Measurements from ENCODE around the gene TNRC6B. TPM values are rescaled to one million over a fixed set of nuclear protein-coding genes. Genes with fewer than 3 reads are reported as not detected.
"Not testable (repeated sequence)": the region's sequence is repeated elsewhere in the genome, so short reads cannot be mapped to it uniquely, and the experiment has no call there.

The TNRC6B gene
- total RNA-seq, 2 donors from 2014 or later, result 128 to 140 TPM

- Mint-ChIP-seq H3K27ac (peak overlapping the region; percentile 45), H3K36me3 (ENCODE audit: low read depth) (peaks cover 15% of the 10 kb centered on the region), H3K4me1 (peaks cover 24% of the 10 kb centered on the region), H3K4me3 (no peak overlapping the region), H3K27me3 (no peaks in the 10 kb centered on the region)
- no peaks in the 10 kb centered on the region for H3K9me3 ChIP-seq (ENCODE audit: control insufficient read depth, low read length, poor library complexity, severe bottlenecking)
- ATAC-seq, result no peak
- no peak for DNase-seq
Measured at GRCh38 chr22:40308999-40309573, 131.4 kb downstream of the TNRC6B start.

- H3K4me1 Mint-ChIP-seq, result peaks cover 27% of the 10 kb centered on the region
- DNase-seq, result no peak
- H3K9me3 ChIP-seq (ENCODE audit: control insufficient read depth, low read length, poor library complexity, severe bottlenecking), result no peaks in the 10 kb centered on the region
- ATAC-seq, result no peak
- peak overlapping the region; percentile 45 for H3K27ac Mint-ChIP-seq
- H3K4me3 Mint-ChIP-seq, result no peak overlapping the region
- H3K36me3 Mint-ChIP-seq (ENCODE audit: low read depth), result peaks cover 18% of the 10 kb centered on the region
- H3K27me3 Mint-ChIP-seq, result no peaks in the 10 kb centered on the region
Measured at GRCh38 chr22:40309631-40310030, 131.9 kb downstream of the TNRC6B start.

- DNase-seq (no peak), ATAC-seq (no peak)
- no peaks in the 10 kb centered on the region for H3K9me3 ChIP-seq (ENCODE audit: control insufficient read depth, low read length, poor library complexity, severe bottlenecking)
- Mint-ChIP-seq H3K27ac (peak overlapping the region; percentile 67), H3K4me3 (no peak overlapping the region), H3K27me3 (no peaks in the 10 kb centered on the region), H3K36me3 (ENCODE audit: low read depth) (peaks cover 18% of the 10 kb centered on the region), H3K4me1 (peaks cover 28% of the 10 kb centered on the region)
Measured at GRCh38 chr22:40310081-40310767, 132.5 kb downstream of the TNRC6B start.

- H3K4me3 Mint-ChIP-seq, result no peak overlapping the region
- peaks cover 29% of the 10 kb centered on the region for H3K4me1 Mint-ChIP-seq
- H3K27ac Mint-ChIP-seq, result peak overlapping the region; percentile 67
- H3K27me3 Mint-ChIP-seq, result no peaks in the 10 kb centered on the region
- H3K9me3 ChIP-seq (ENCODE audit: control insufficient read depth, low read length, poor library complexity, severe bottlenecking), result no peaks in the 10 kb centered on the region
- peaks cover 20% of the 10 kb centered on the region for H3K36me3 Mint-ChIP-seq (ENCODE audit: low read depth)
- ATAC-seq (no peak), DNase-seq (no peak)
Measured at GRCh38 chr22:40310768-40311120, 133.0 kb downstream of the TNRC6B start.

- H3K4me3 Mint-ChIP-seq; H3K27me3 Mint-ChIP-seq; H3K9me3 ChIP-seq (ENCODE audit: control insufficient read depth, low read length, poor library complexity, severe bottlenecking); ATAC-seq; DNase-seq: not testable (repeated sequence)
- Mint-ChIP-seq H3K27ac (peak overlapping the region; percentile 74), H3K4me1 (peaks cover 29% of the 10 kb centered on the region), H3K36me3 (ENCODE audit: low read depth) (peaks cover 21% of the 10 kb centered on the region)
Measured at GRCh38 chr22:40311646-40312045, 133.9 kb downstream of the TNRC6B start.

- Mint-ChIP-seq H3K4me3 (no peak overlapping the region), H3K36me3 (ENCODE audit: low read depth) (peaks cover 21% of the 10 kb centered on the region), H3K27ac (peak overlapping the region; percentile 74), H3K4me1 (peaks cover 33% of the 10 kb centered on the region), H3K27me3 (no peaks in the 10 kb centered on the region)
- no peaks in the 10 kb centered on the region for H3K9me3 ChIP-seq (ENCODE audit: control insufficient read depth, low read length, poor library complexity, severe bottlenecking)
- DNase-seq, result no peak
- ATAC-seq, result no peak
Measured at GRCh38 chr22:40312050-40312449, 134.3 kb downstream of the TNRC6B start.

GRCh38 chr22:40313007-40313406, 135.3 kb downstream of the TNRC6B start:
- Mint-ChIP-seq H3K4me1 (peaks cover 28% of the 10 kb centered on the region), H3K27me3 (no peaks in the 10 kb centered on the region), H3K4me3 (no peak overlapping the region), H3K27ac (no peak overlapping the region), H3K36me3 (ENCODE audit: low read depth) (peaks cover 16% of the 10 kb centered on the region)
- DNase-seq, result no peak
- H3K9me3 ChIP-seq (ENCODE audit: control insufficient read depth, low read length, poor library complexity, severe bottlenecking), result no peaks in the 10 kb centered on the region
- ATAC-seq, result no peak

- Mint-ChIP-seq H3K4me1 (peaks cover 22% of the 10 kb centered on the region), H3K36me3 (ENCODE audit: low read depth) (peaks cover 15% of the 10 kb centered on the region), H3K27me3 (no peaks in the 10 kb centered on the region), H3K4me3 (peak overlapping the region; percentile 36), H3K27ac (peak overlapping the region; percentile 45)
- no peaks in the 10 kb centered on the region for H3K9me3 ChIP-seq (ENCODE audit: control insufficient read depth, low read length, poor library complexity, severe bottlenecking)
- DNase-seq, result no peak
- no peak for ATAC-seq
Measured at GRCh38 chr22:40314041-40314440, 136.3 kb downstream of the TNRC6B start.

GRCh38 chr22:40320687-40321086, 143.0 kb downstream of the TNRC6B start:
- Mint-ChIP-seq H3K4me3 (no peak overlapping the region), H3K4me1 (peaks cover 41% of the 10 kb centered on the region), H3K36me3 (ENCODE audit: low read depth) (peaks cover 1% of the 10 kb centered on the region), H3K27ac (peak overlapping the region; percentile 87), H3K27me3 (no peaks in the 10 kb centered on the region)
- H3K9me3 ChIP-seq (ENCODE audit: control insufficient read depth, low read length, poor library complexity, severe bottlenecking), result no peaks in the 10 kb centered on the region
- DNase-seq (no peak), ATAC-seq (no peak)

- H3K27ac Mint-ChIP-seq, result peak overlapping the region; percentile 97
- DNase-seq, result no peak
- H3K36me3 Mint-ChIP-seq (ENCODE audit: low read depth), result no peaks in the 10 kb centered on the region
- no peaks in the 10 kb centered on the region for H3K27me3 Mint-ChIP-seq
- H3K4me3 Mint-ChIP-seq, result no peak overlapping the region
- no peaks in the 10 kb centered on the region for H3K9me3 ChIP-seq (ENCODE audit: control insufficient read depth, low read length, poor library complexity, severe bottlenecking)
- peaks cover 42% of the 10 kb centered on the region for H3K4me1 Mint-ChIP-seq
- no peak for ATAC-seq
Measured at GRCh38 chr22:40322021-40322420, 144.3 kb downstream of the TNRC6B start.

GRCh38 chr22:40322818-40323447, 145.2 kb downstream of the TNRC6B start:
- Mint-ChIP-seq H3K27ac (peak overlapping the region; percentile 97), H3K36me3 (ENCODE audit: low read depth) (peaks cover 3% of the 10 kb centered on the region), H3K4me3 (peak overlapping the region; percentile 45), H3K4me1 (peaks cover 50% of the 10 kb centered on the region), H3K27me3 (no peaks in the 10 kb centered on the region)
- DNase-seq, result no peak
- no peaks in the 10 kb centered on the region for H3K9me3 ChIP-seq (ENCODE audit: control insufficient read depth, low read length, poor library complexity, severe bottlenecking)
- no peak for ATAC-seq

- no peaks in the 10 kb centered on the region for H3K9me3 ChIP-seq (ENCODE audit: control insufficient read depth, low read length, poor library complexity, severe bottlenecking)
- DNase-seq (no peak), ATAC-seq (peak; percentile 10)
- peak overlapping the region; percentile 85 for H3K4me3 Mint-ChIP-seq
- H3K4me1 Mint-ChIP-seq, result peaks cover 53% of the 10 kb centered on the region
- H3K27me3 Mint-ChIP-seq, result no peaks in the 10 kb centered on the region
- H3K27ac Mint-ChIP-seq, result peak overlapping the region; percentile 97
- H3K36me3 Mint-ChIP-seq (ENCODE audit: low read depth), result peaks cover 3% of the 10 kb centered on the region
Measured at GRCh38 chr22:40323681-40324171, 146.0 kb downstream of the TNRC6B start.

GRCh38 chr22:40324468-40325305, 147.0 kb downstream of the TNRC6B start:
- Mint-ChIP-seq H3K27ac (peak overlapping the region; percentile 97), H3K4me3 (peak overlapping the region; percentile 85), H3K4me1 (peaks cover 53% of the 10 kb centered on the region), H3K36me3 (ENCODE audit: low read depth) (peaks cover 3% of the 10 kb centered on the region), H3K27me3 (no peaks in the 10 kb centered on the region)
- DNase-seq (peak in 1 of 3 donors; percentile 25), ATAC-seq (peak; percentile 89)
- H3K9me3 ChIP-seq (ENCODE audit: control insufficient read depth, low read length, poor library complexity, severe bottlenecking), result no peaks in the 10 kb centered on the region
